Neural progenitor cell (in vitro differentiated cells): Measurements from ENCODE around the gene MEIS1. TPM values are rescaled to one million over a fixed set of nuclear protein-coding genes. Genes with fewer than 3 reads are reported as not detected.

Experiments
- DNase-seq: peaks from one replicate; pipeline ENCODE4 v3.0.0-alpha.2; 2016; ENCODE audit warnings: low spot score
- H2AFZ ChIP-seq: fragments of 200-600 bp; sonication (generic); replicated peaks from 2 replicates; pipeline ENCODE4 v1.6.1; 2016; ENCODE audit warnings: antibody characterized with exemption
- H3F3A ChIP-seq: fragments of 200-600 bp; sonication (generic); 2 replicates; pipeline ENCODE4 v1.6.1; 2016; ENCODE audit warnings: antibody characterized with exemption, low read depth
- H3K27ac ChIP-seq: fragments of 200-600 bp; sonication (generic); 2 replicates; pipeline ENCODE4 v1.5.1; 2016; ENCODE audit warnings: mild to moderate bottlenecking
- H3K27me3 ChIP-seq: fragments of 200-600 bp; sonication (generic); 2 replicates; pipeline ENCODE4 v1.6.1; 2016; ENCODE audit warnings: mild to moderate bottlenecking, moderate library complexity
- H3K36me3 ChIP-seq: fragments of 200-600 bp; sonication (generic); 2 replicates; pipeline ENCODE4 v1.5.1; 2016
- H3K4me1 ChIP-seq: fragments of 200-600 bp; sonication (generic); 2 replicates; pipeline ENCODE4 v1.6.1; 2016; ENCODE audit warnings: mixed run types
- H3K4me2 ChIP-seq: fragments of 200-600 bp; sonication (generic); 2 replicates; pipeline ENCODE4 v1.6.1; 2016
- H3K4me3 ChIP-seq: fragments of 200-600 bp; sonication (generic); 2 replicates; pipeline ENCODE4 v1.5.1; 2016
- H3K79me2 ChIP-seq: fragments of 200-600 bp; sonication (generic); 2 replicates; pipeline ENCODE4 v1.6.1; 2016; ENCODE audit warnings: low read depth
- H3K9ac ChIP-seq: fragments of 200-600 bp; sonication (generic); 2 replicates; pipeline ENCODE4 v1.6.1; 2016
- H3K9me3 ChIP-seq: fragments of 200-600 bp; sonication (generic); 2 replicates; pipeline ENCODE4 v1.5.1; 2016; ENCODE audit warnings: low read depth
- H4K20me1 ChIP-seq: fragments of 200-600 bp; sonication (generic); 2 replicates; pipeline ENCODE4 v1.6.1; 2016; ENCODE audit warnings: low read depth
- H3K27ac Mint-ChIP-seq: 3 replicates; pipeline ENCODE4 v1.8.0; 2021; ENCODE audit warnings: mixed read lengths
- H3K27me3 Mint-ChIP-seq: 2 replicates; pipeline ENCODE4 v1.8.0; 2022; ENCODE audit warnings: low read depth, mild to moderate bottlenecking, inconsistent platforms, moderate library complexity, mixed read lengths; ENCODE audit not compliant: insufficient read depth
- H3K36me3 Mint-ChIP-seq: 3 replicates; pipeline ENCODE4 v1.8.0; 2021; ENCODE audit warnings: mixed read lengths
- H3K4me1 Mint-ChIP-seq: 3 replicates; pipeline ENCODE4 v1.8.0; 2021; ENCODE audit warnings: mixed read lengths
- H3K4me3 Mint-ChIP-seq: 3 replicates; pipeline ENCODE4 v1.8.0; 2021; ENCODE audit warnings: mild to moderate bottlenecking, moderate library complexity, mixed read lengths
- H3K9me3 Mint-ChIP-seq: 3 replicates; pipeline ENCODE4 v1.8.0; 2020; ENCODE audit warnings: mixed read lengths
- EZH2 ChIP-seq: fragments of 200-600 bp; sonication (generic); IDR thresholded peaks from 2 replicates; pipeline ENCODE4 v1.6.1; 2017; ENCODE audit warnings: antibody characterized with exemption, mild to moderate bottlenecking, moderate library complexity
- EZH2phosphoT487 ChIP-seq: fragments of 200-600 bp; sonication (generic); IDR thresholded peaks from 2 replicates; pipeline ENCODE4 v1.6.1; 2017; ENCODE audit warnings: antibody characterized with exemption
- total RNA-seq: library from RNA; depleted of rRNA; stranded (reverse); fragments of >200 nt; gene quantifications from 2 replicates; pipeline ENCODE4 v1.2.3, GENCODE V29; 2015; ENCODE audit warnings: low replicate concordance
- TF ChIP-seq, protein P1 (sequence below): fragments of 200-600 bp; sonication (generic); IDR thresholded peaks from 2 replicates; pipeline ENCODE4 v1.5.1; 2017; ENCODE audit warnings: antibody characterized with exemption, mild to moderate bottlenecking

MEIS1 gene
- total RNA-seq, 1 donor from 2014 or later = 14.7 TPM

DNA sequence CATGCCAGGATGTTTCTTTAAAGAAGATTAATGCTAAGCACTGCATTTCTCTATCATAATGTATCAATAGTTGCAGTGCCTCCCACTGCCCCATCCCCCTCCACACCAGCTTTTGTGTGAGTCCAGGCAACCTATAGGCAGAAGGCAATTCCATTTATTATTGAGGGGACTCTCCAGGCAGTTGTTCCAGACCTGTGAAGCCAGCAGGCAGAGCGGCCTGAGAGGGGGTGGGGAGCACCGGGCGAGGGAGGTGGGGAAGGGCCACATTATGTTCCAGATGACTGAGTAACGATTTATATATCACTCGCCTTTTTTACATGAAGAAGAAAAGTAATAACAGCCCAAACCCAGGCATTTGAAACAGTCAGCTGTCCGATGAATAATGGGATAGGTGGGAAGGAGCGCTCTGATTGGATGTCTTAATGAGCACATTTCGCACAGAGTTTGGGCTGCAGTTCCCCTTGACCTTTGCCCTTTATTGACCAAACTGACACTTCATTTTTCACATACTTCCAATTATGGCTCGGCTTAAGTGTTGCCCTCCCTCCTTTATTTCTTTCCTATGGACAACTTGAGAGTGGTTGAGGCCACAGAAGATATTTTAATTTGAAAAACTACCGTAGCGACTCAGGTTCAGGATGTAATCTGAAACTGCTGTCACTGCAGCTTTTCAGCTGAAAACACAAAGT lies 34.4 kb downstream of the MEIS1 start:
- no peak for TF ChIP-seq EZH2
- TF ChIP-seq, protein P1, sequence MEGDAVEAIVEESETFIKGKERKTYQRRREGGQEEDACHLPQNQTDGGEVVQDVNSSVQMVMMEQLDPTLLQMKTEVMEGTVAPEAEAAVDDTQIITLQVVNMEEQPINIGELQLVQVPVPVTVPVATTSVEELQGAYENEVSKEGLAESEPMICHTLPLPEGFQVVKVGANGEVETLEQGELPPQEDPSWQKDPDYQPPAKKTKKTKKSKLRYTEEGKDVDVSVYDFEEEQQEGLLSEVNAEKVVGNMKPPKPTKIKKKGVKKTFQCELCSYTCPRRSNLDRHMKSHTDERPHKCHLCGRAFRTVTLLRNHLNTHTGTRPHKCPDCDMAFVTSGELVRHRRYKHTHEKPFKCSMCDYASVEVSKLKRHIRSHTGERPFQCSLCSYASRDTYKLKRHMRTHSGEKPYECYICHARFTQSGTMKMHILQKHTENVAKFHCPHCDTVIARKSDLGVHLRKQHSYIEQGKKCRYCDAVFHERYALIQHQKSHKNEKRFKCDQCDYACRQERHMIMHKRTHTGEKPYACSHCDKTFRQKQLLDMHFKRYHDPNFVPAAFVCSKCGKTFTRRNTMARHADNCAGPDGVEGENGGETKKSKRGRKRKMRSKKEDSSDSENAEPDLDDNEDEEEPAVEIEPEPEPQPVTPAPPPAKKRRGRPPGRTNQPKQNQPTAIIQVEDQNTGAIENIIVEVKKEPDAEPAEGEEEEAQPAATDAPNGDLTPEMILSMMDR = no peak
- TF ChIP-seq EZH2phosphoT487 = no peak
- peaks cover 2% of the 10 kb centered on the region for H3K27me3 Mint-ChIP-seq
- Histone ChIP-seq H3K9me3 (no peaks in the 10 kb centered on the region), H3K9ac (no peak overlapping the region), H3F3A (peaks cover 5% of the 10 kb centered on the region), H3K79me2 (no peaks in the 10 kb centered on the region), H3K27ac (no peak overlapping the region), H3K4me3 (no peak overlapping the region), H3K36me3 (no peaks in the 10 kb centered on the region), H4K20me1 (no peaks in the 10 kb centered on the region), H3K4me2 (no peak overlapping the region), H3K4me1 (peaks cover 14% of the 10 kb centered on the region), H3K27me3 (no peaks in the 10 kb centered on the region), H2AFZ (no peak overlapping the region)
- no peak for DNase-seq
- H3K36me3 Mint-ChIP-seq = peaks cover 10% of the 10 kb centered on the region
- peak overlapping the region; percentile 16 for H3K27ac Mint-ChIP-seq
- no peaks in the 10 kb centered on the region for H3K9me3 Mint-ChIP-seq
- H3K4me3 Mint-ChIP-seq = peak overlapping the region; percentile 72
- peaks cover 78% of the 10 kb centered on the region for H3K4me1 Mint-ChIP-seq

DNA sequence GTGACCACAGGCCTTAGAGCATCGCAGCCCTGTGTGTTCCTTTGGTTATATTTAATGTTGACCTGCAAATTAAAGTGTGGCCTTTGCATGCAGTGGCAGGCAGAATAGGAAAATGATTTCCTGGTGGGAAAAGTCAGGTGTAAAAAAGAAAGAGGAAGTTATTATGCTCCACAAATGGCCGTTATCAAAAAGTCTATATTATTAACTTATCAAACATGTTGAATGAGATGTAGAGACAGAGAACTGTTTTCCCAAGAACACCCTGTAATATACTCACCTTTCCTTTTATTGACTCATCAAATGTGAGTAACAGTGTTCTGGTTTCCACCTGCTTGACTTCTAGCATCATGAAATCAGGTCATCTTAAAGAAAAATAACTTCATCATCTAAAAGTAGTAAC lies 35.3 kb downstream of the MEIS1 start:
- Mint-ChIP-seq H3K9me3 (no peaks in the 10 kb centered on the region), H3K4me3 (peak overlapping the region; percentile 72), H3K27ac (peak overlapping the region; percentile 67), H3K36me3 (peaks cover 10% of the 10 kb centered on the region), H3K27me3 (peaks cover 2% of the 10 kb centered on the region), H3K4me1 (peaks cover 70% of the 10 kb centered on the region)
- Histone ChIP-seq H3K9me3 (no peaks in the 10 kb centered on the region), H3K27ac (no peak overlapping the region), H3K9ac (no peak overlapping the region), H2AFZ (no peak overlapping the region), H3K27me3 (no peaks in the 10 kb centered on the region), H3K36me3 (no peaks in the 10 kb centered on the region), H3K4me3 (no peak overlapping the region), H3K4me1 (peaks cover 14% of the 10 kb centered on the region), H3K4me2 (no peak overlapping the region), H3F3A (peaks cover 5% of the 10 kb centered on the region), H4K20me1 (no peaks in the 10 kb centered on the region), H3K79me2 (no peaks in the 10 kb centered on the region)
- TF ChIP-seq EZH2phosphoT487 (no peak), EZH2 (no peak)
- TF ChIP-seq, protein P1 = no peak
- no peak for DNase-seq

DNA sequence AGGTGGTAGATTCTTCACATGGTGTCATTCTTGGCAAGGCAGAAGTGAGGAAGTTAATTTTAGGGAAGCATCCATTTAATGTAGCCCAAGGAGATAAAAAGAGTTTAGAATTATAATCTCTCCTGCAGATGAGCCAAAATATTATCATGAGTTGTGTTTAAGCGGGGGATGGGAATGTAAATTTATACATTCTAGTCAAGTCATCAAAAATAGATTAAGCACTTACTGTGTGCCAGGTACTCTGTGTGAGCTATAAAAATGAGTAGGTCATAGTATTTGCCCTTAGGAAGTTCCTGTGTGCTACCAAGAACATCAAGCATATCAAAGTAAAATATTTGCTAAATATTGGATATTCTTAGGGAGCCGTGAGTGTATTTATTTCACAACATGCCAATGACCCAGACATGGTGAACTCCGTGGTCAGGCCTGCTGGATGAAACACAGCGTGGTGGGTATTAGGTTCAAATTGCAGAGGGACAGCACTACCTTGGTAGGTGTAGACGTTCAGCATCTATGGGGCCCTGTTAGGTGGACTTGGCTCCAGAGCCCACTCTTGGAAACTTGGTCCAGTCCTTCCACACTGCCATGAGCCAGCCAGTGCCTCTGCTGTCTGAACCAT lies 37.4 kb downstream of the MEIS1 start:
- Histone ChIP-seq H2AFZ (no peak overlapping the region), H4K20me1 (no peaks in the 10 kb centered on the region), H3K4me1 (peaks cover 14% of the 10 kb centered on the region), H3K4me3 (no peak overlapping the region), H3K4me2 (no peak overlapping the region), H3K9me3 (no peaks in the 10 kb centered on the region), H3F3A (peaks cover 5% of the 10 kb centered on the region), H3K9ac (no peak overlapping the region), H3K36me3 (no peaks in the 10 kb centered on the region), H3K79me2 (no peaks in the 10 kb centered on the region), H3K27me3 (no peaks in the 10 kb centered on the region), H3K27ac (no peak overlapping the region)
- no peaks in the 10 kb centered on the region for H3K9me3 Mint-ChIP-seq
- DNase-seq = no peak
- peak overlapping the region; percentile 12 for H3K4me3 Mint-ChIP-seq
- H3K27me3 Mint-ChIP-seq = peaks cover 2% of the 10 kb centered on the region
- peaks cover 48% of the 10 kb centered on the region for H3K4me1 Mint-ChIP-seq
- TF ChIP-seq EZH2phosphoT487 = no peak
- no peak for TF ChIP-seq EZH2
- TF ChIP-seq, protein P1 = no peak
- H3K36me3 Mint-ChIP-seq = peaks cover 14% of the 10 kb centered on the region
- H3K27ac Mint-ChIP-seq = no peak overlapping the region
